Measurements from ENCODE around the gene EFCAB7. TPM values are rescaled to one million over a fixed set of nuclear protein-coding genes. Genes with fewer than 3 reads are reported as not detected.

The EFCAB7 gene
- total RNA-seq, 1 experiment from 2014 or later = 2.8 TPM

DNA sequence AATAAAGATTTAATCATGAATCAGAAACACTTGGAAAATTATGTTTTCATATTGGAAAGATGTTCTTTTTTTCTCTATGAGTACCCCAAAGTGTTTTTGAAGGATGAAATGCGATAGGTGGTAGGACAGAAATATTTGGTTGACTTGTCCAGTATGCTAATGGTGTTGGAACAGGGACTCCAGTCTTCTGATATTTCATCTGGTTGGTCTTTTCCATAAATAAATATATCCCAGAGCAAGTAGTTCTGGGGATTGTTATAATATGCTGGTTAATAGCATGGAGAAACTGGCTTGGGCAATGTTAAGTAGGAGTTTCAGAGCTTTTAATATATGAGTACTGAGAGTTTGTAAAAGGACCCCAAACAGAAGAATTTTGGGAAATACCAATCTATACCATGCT lies 78.6 kb downstream of the EFCAB7 start (continued):
- TF ChIP-seq, protein P1, sequence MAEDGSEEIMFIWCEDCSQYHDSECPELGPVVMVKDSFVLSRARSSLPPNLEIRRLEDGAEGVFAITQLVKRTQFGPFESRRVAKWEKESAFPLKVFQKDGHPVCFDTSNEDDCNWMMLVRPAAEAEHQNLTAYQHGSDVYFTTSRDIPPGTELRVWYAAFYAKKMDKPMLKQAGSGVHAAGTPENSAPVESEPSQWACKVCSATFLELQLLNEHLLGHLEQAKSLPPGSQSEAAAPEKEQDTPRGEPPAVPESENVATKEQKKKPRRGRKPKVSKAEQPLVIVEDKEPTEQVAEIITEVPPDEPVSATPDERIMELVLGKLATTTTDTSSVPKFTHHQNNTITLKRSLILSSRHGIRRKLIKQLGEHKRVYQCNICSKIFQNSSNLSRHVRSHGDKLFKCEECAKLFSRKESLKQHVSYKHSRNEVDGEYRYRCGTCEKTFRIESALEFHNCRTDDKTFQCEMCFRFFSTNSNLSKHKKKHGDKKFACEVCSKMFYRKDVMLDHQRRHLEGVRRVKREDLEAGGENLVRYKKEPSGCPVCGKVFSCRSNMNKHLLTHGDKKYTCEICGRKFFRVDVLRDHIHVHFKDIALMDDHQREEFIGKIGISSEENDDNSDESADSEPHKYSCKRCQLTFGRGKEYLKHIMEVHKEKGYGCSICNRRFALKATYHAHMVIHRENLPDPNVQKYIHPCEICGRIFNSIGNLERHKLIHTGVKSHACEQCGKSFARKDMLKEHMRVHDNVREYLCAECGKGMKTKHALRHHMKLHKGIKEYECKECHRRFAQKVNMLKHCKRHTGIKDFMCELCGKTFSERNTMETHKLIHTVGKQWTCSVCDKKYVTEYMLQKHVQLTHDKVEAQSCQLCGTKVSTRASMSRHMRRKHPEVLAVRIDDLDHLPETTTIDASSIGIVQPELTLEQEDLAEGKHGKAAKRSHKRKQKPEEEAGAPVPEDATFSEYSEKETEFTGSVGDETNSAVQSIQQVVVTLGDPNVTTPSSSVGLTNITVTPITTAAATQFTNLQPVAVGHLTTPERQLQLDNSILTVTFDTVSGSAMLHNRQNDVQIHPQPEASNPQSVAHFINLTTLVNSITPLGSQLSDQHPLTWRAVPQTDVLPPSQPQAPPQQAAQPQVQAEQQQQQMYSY (CRISPR knock-in tag; IDR thresholded peaks at IDR 0.05) = no peak
- no peak for TF ChIP-seq ZBTB21 (CRISPR knock-in tag; IDR thresholded peaks at IDR 0.05; ENCODE audit: borderline replicate concordance)
- no peak for TF ChIP-seq CREM (CRISPR knock-in tag; IDR thresholded peaks at IDR 0.05)
- TF ChIP-seq, protein P2, sequence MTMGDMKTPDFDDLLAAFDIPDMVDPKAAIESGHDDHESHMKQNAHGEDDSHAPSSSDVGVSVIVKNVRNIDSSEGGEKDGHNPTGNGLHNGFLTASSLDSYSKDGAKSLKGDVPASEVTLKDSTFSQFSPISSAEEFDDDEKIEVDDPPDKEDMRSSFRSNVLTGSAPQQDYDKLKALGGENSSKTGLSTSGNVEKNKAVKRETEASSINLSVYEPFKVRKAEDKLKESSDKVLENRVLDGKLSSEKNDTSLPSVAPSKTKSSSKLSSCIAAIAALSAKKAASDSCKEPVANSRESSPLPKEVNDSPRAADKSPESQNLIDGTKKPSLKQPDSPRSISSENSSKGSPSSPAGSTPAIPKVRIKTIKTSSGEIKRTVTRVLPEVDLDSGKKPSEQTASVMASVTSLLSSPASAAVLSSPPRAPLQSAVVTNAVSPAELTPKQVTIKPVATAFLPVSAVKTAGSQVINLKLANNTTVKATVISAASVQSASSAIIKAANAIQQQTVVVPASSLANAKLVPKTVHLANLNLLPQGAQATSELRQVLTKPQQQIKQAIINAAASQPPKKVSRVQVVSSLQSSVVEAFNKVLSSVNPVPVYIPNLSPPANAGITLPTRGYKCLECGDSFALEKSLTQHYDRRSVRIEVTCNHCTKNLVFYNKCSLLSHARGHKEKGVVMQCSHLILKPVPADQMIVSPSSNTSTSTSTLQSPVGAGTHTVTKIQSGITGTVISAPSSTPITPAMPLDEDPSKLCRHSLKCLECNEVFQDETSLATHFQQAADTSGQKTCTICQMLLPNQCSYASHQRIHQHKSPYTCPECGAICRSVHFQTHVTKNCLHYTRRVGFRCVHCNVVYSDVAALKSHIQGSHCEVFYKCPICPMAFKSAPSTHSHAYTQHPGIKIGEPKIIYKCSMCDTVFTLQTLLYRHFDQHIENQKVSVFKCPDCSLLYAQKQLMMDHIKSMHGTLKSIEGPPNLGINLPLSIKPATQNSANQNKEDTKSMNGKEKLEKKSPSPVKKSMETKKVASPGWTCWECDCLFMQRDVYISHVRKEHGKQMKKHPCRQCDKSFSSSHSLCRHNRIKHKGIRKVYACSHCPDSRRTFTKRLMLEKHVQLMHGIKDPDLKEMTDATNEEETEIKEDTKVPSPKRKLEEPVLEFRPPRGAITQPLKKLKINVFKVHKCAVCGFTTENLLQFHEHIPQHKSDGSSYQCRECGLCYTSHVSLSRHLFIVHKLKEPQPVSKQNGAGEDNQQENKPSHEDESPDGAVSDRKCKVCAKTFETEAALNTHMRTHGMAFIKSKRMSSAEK (CRISPR knock-in tag; IDR thresholded peaks at IDR 0.05; ENCODE audit: borderline replicate concordance) = no peak
- TF ChIP-seq EMX1 (CRISPR knock-in tag; IDR thresholded peaks at IDR 0.05) = no peak
- no peak for TF ChIP-seq MYBL2 (CRISPR knock-in tag; IDR thresholded peaks at IDR 0.05)
- TF ChIP-seq RELA (CRISPR knock-in tag; IDR thresholded peaks at IDR 0.05; ENCODE audit: borderline replicate concordance) = no peak
- TF ChIP-seq, protein P3, sequence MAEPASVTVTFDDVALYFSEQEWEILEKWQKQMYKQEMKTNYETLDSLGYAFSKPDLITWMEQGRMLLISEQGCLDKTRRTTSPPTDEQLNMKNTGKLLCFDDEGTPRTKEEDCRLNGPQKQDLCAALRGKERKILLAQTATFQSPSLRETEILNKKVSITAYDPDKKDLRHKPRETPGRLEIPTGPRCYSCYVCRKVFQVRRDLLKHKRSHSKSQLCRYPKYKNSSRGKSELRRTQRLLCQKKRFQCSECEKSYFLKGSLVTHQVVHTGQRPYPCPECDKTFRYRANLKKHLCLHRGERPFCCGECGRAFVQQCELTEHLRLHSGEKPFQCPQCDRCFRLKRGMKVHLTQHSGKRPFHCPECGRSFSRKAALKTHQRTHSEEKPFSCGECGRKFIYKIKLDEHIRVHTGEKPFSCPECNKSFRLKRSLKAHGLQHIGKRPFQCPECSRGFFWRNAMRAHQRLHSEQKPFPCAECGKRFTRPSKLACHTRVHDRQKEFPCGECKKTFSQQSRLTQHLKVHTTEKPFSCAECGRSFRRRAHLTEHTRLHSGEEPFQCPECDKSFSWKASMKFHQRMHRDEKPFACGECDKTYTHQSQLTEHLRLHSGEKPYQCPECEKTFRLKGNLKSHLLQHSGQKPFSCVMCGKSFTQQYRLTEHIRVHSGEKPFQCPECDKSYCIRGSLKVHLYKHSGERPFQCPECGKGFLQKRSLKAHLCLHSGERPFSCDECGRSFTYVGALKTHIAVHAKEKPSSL (CRISPR knock-in tag; conservative IDR thresholded peaks at IDR 0.05) = no peak
- TF ChIP-seq, protein P4, sequence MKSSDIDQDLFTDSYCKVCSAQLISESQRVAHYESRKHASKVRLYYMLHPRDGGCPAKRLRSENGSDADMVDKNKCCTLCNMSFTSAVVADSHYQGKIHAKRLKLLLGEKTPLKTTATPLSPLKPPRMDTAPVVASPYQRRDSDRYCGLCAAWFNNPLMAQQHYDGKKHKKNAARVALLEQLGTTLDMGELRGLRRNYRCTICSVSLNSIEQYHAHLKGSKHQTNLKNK (CRISPR knock-in tag; IDR thresholded peaks at IDR 0.05) = no peak
- no peak for TF ChIP-seq NFE2L1 (CRISPR knock-in tag; IDR thresholded peaks at IDR 0.05)
- no peak for TF ChIP-seq ATF1 (CRISPR knock-in tag; IDR thresholded peaks at IDR 0.05)
- TF ChIP-seq GABPB1 (CRISPR knock-in tag; IDR thresholded peaks at IDR 0.05) = no peak

DNA sequence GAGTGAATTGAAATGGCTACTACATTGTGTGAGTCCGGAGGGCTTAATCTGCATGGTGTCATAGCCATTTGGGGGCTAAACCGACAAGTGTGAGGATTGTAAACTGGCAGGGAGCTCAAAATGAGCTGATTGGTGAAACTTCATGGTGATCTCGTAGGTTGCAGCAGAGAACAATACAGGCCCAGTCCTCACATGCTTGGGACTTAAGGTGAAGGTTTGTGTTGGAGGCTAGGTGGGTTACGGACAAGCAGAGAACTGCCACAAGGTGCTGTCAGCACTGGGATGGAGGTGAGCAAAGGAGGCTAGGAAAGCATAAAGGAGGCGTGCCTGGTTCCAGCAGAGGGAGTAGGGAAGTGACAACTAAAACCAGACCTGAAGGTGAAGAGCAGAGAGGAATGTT lies 79.3 kb downstream of the EFCAB7 start:
- DNase-seq (ENCODE audit: low spot score) (no peak), ATAC-seq (peak; percentile 61)
- H3K27me3 Mint-ChIP-seq (ENCODE audit: low read depth) = no peaks in the 10 kb centered on the region
- no peaks in the 10 kb centered on the region for H3K9me3 Mint-ChIP-seq
- peaks cover 5% of the 10 kb centered on the region for H3K36me3 Mint-ChIP-seq
- POLR2A ChIA-PET = no interaction called here
- H3K4me1 Mint-ChIP-seq = peaks cover 28% of the 10 kb centered on the region
- peak overlapping the region; percentile 45; the same call in 1 of the 2 replicates for H3K27ac Mint-ChIP-seq
- CTCF ChIA-PET = interaction anchor here (2.3 kb wide), 1 partner anchor 28 kb away, joined by 14 read pairs; no protein-coding TSS in a partner anchor
- H3K4me3 Mint-ChIP-seq = no peak overlapping the region
- TF ChIP-seq, protein P5, sequence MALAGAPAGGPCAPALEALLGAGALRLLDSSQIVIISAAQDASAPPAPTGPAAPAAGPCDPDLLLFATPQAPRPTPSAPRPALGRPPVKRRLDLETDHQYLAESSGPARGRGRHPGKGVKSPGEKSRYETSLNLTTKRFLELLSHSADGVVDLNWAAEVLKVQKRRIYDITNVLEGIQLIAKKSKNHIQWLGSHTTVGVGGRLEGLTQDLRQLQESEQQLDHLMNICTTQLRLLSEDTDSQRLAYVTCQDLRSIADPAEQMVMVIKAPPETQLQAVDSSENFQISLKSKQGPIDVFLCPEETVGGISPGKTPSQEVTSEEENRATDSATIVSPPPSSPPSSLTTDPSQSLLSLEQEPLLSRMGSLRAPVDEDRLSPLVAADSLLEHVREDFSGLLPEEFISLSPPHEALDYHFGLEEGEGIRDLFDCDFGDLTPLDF (CRISPR knock-in tag; IDR thresholded peaks at IDR 0.05) = no peak
- TF ChIP-seq MXD4 (CRISPR knock-in tag; IDR thresholded peaks at IDR 0.05; ENCODE audit: borderline replicate concordance) (no peak), RORB (CRISPR knock-in tag; IDR thresholded peaks at IDR 0.05) (no peak), NFYB (CRISPR knock-in tag; conservative IDR thresholded peaks at IDR 0.05; ENCODE audit: low read depth) (no peak), FOXK1 (CRISPR knock-in tag; IDR thresholded peaks at IDR 0.05) (no peak), ZNF232 (CRISPR knock-in tag; IDR thresholded peaks at IDR 0.05) (no peak), NFE2L1 (CRISPR knock-in tag; IDR thresholded peaks at IDR 0.05) (no peak), TEAD1 (CRISPR knock-in tag; IDR thresholded peaks at IDR 0.05) (no peak), TEAD4 (CRISPR knock-in tag; IDR thresholded peaks at IDR 0.05) (no peak)
- TF ChIP-seq, protein P6, sequence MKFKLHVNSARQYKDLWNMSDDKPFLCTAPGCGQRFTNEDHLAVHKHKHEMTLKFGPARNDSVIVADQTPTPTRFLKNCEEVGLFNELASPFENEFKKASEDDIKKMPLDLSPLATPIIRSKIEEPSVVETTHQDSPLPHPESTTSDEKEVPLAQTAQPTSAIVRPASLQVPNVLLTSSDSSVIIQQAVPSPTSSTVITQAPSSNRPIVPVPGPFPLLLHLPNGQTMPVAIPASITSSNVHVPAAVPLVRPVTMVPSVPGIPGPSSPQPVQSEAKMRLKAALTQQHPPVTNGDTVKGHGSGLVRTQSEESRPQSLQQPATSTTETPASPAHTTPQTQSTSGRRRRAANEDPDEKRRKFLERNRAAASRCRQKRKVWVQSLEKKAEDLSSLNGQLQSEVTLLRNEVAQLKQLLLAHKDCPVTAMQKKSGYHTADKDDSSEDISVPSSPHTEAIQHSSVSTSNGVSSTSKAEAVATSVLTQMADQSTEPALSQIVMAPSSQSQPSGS (CRISPR knock-in tag; IDR thresholded peaks at IDR 0.05; ENCODE audit: borderline replicate concordance, low read depth) = no peak
